Effector CD8-positive, alpha-beta T cell (primary cell): Measurements from ENCODE around the gene PDGFC.

Experiments
- DNase-seq: peaks from one replicate; lab custom pipeline; 2025; lab: John Stamatoyannopoulos, UW
- total RNA-seq, 4 experiments: gene quantifications; one replicate each; lab custom pipeline; 2026; lab: John Stamatoyannopoulos, UW

The PDGFC gene, protein sequence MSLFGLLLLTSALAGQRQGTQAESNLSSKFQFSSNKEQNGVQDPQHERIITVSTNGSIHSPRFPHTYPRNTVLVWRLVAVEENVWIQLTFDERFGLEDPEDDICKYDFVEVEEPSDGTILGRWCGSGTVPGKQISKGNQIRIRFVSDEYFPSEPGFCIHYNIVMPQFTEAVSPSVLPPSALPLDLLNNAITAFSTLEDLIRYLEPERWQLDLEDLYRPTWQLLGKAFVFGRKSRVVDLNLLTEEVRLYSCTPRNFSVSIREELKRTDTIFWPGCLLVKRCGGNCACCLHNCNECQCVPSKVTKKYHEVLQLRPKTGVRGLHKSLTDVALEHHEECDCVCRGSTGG
- 0 to 1.4 (median 0.18) reads per million in 4 experiments for total RNA-seq

DNA sequence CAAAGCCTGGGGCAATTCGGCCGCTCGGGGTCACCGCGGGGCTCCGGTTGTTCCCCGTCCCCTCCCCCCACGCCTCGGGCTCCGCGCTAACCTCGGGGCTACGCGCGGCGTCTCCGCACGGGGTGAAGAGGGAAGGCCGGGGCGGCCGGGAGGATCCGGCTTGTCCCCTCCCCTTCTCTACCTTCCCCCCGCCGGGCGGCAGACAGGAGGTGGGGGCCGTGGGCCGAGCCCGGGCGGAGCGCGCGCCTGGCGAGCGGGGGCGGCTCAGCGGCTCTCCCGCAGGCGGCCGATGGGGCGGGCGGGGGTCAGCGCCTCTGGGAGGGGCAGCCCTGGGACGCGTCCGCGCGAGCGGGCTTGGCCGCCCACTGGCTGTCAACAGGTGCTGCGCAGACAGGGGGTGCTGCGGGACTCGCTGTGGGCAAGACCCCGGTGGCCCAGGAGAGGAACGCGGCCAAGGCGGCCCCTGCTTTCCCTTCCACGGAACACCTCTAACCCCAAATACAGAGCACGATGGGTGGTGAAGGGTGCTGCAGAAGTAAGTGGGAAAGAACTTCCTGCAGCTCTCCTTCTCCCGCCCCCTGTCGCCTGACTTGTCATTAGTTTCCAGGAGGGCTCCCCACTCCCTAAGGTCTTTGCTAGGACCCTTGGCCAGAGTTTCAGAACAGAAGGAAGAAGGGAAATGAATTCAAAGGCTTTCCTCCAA lies at the start of gene PDGFC:
Gene PDGFC, minus strand, starts transcription at position 124 of the 703 bp plus-strand sequence. CDS start 896 bp downstream, outside the sequence.
- no peak for DNase-seq

DNA sequence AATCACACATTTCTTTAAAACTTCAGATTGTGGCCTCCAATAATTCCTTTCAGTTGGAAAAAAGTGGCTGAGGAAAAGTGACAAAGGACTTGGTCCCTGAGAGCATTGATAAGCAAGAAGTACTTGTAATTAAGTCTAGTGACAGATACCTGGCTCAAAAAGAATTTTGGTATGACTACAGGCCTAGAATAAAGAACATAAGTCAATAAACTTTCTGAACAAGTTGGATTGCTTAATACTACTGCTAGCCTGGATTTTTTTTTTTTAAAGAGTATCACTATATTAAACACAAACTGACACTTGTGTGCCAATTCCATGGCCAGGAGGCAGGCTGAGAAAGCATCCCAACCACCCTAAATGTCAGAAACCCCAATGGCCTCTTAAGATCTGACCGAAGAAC lies 49.3 kb upstream of the PDGFC start:
- no peak for DNase-seq

DNA sequence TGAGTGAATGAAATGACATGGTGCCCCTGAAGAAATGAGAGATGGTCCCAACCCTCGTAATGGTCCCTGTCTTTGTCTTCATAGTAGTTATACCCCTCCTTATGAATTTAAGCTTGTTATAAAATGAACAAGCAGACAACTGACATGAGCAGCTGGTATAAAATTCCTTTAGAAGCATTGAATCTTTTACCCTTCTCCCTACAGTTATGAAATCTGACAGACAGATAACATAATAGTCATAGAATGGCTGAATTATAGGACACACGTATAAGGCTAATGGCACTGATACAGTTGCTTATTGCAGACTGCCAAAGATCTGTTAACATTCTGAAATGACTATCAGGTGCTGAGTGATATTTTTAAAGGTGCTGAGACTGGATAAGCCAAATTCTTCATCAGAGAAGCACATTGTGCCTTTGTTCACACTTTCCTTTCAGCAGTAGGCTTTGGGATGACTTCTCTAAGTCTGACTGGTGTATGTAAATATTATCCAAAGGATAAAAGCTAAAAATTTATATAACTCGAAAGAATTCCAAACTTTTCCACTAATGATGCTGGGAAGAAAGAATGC lies 47.4 kb upstream of the PDGFC start:
- no peak for DNase-seq

DNA sequence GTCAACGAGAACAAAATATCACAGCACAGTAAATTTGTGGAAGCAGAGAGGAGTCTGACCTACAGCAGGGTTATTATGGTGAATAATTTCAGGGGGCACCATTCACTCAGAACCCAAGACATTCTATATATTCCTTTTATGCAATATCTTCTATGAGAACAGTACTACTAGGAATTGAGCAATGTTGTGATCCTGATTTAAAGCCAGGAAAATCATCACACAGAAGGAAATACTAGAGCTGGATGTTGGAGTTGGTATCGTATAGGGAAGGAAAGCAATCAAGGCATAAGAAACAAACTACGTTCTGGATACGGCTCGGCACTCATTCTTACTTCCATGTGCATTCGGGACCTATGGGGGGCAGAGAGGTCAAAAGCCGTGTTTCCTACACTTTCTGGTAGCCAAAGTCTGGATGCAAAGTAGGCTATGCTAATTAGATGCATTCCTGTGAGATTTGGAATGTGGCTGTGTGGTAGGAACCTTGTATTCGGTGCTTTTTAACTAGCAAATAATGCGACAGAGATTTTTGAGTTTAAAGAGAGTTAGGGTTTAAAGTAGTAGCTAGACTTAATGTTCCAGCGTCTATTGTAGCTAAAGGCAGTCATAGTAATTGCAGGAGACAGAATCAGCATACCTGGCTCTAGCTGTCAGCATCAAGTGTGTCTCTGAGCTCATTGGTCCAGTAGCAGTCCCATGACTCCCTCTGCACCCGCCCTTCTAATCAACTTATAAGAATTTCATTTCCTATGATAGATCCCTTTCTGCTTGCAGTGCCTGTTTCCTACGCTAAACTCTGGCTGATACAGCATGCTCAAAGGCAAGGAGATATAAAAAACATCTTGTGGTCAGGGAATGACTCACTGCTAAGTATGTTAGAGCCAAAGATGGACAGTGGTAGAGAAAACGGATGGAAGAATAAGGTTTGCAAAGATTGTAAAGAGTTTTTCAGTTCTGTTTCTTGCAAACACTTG lies 43.3 kb upstream of the PDGFC start:
- DNase-seq, result no peak

DNA sequence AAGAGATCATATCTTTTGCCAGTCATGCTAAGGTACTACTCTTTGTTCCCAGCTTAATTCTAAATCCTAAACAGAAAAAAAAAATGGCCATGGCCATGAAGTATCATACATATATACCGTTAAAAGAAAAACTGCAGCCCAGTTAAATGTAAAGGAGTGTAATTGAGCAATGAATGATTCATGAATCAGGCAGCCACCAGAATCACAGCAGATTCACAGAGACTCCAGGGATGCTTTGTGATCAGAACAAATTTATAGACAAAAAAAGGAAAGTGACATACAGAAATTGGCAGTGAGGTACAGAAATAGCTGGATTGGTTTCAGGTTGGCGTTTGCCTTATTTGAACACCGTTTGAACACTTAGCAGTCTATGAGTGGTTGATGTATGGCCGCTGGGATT lies 42.1 kb upstream of the PDGFC start:
- DNase-seq, result no peak

DNA sequence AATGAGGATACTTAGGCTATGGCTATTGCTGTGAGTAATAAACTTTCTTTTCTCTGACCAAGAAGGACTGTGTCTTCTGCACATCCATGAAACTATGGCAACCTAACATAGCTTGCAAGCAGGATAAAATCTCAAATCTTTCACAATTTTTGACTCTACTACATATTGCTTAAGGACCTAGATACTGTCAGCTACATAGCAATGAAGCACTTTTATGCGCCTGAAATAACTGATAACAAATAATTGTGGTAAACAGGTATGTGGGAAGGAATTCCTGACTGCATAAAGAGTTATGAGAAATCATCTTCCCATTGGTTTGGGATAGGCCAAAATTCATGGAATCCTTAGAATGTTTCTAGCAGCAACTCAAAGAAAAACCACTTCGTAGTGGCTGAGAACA lies 41.2 kb upstream of the PDGFC start:
- no peak for DNase-seq

DNA sequence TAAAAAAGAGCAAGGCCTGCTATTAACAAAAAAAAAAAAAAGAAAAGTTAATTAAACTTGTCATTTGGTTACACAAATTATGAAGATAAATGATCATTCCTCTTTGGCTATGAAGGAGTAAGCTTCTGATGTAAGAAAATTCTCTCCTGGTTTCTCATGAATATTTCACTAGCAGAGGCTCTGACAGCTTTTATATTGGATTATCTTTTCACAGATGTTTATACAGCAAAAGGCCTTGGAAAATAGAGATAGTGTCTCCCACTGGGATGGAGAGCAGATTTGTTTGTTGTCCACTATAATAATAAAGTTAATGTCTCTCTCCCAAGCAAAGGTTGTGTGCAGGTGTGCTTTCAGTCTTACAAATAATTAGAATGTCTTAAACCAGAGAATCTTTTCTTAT lies 40.7 kb upstream of the PDGFC start:
- no peak for DNase-seq

DNA sequence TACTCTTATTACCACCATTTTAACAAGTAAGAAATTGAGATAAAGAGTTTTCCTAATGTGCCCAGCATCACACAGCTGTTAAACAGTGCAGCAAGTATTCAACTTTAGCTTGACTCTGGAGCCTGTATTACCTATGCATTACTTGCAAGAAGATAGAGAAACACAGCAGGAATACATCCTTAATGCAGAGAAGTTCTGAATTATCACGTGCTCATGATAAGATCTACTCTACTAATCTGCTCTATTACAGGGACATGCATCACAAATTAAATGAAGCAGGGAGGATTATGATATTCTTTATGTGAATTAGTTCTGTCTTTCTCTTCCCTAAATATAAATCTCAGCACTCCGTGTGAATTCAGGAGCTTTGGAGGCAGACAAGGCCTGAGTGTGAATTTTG lies 39.0 kb upstream of the PDGFC start:
- DNase-seq, result no peak

DNA sequence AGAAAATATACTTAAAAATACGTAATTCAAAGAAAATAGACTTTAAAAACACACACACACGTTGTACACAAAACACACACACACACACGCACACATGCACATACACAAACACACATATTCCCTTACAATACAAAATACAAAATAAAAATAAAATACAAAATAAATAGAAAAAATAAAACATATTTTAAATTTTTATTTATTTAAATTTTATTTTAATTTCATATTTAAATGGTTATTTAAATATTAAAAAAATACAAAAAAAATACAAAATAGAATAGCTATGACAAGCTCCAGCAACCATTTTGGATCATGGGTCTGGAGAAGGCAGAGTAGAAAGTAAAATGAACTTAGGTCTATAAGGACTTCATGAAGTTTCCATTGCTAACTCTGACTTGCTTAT lies 34.2 kb upstream of the PDGFC start:
- no peak for DNase-seq

DNA sequence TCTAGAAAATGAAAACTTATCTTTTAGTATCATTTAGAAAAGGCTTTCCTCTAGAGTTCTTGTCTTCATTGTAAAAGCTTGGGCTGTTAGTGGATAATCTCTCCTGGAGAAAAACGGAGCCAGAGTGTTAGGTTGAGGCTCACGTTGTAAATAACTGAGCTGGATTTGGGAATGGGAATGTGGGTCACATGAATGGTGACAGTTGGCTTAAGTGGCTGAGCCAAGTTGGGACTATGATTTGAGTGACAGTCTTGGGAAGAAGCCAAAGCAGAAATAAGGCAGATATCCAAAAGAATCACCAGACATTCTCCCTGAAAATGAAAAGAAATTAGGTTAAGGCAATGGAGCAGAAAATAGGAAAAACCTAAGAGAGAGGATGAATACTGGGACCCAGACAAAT lies 33.6 kb upstream of the PDGFC start:
- DNase-seq, result no peak

DNA sequence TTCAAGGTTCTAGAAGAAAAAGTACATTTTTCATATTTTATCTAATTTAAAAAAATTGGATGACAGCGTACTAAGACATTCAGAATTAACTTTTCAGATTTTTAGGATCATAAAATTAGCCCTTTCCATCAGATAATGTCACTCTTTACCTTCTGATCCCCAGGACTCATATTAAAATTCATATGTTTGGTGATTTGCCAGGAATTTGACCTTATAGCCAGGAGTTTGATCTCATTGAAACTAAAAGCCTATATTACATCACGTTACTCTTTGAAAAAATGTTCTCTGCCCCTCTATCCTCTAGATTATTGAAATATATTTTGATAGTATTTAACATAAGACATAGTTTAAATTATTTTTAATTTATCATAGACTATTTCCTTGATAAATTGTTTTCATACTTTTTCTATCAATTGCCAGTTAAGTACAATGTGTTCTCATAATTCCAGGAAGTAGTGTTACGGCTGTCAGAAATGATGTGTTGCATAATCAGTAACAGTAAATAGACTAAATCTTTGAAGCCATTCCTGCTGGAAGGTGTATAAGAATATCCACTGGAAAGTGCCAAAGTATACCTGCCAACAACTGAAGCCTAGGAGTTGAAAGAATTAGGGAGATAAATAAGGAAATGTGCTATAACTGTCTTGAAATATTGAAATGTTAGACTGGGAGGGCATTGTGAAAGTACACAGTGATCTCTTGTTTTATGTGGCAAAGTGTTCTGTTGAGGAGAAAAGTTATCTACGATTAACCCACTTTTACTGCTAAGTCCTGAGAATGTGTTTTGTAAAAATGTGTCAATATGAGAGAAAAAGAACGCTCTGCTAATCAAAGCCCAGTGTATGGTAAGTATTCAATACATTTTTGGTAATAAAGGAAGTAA lies 32.9 kb upstream of the PDGFC start:
- DNase-seq, result no peak

DNA sequence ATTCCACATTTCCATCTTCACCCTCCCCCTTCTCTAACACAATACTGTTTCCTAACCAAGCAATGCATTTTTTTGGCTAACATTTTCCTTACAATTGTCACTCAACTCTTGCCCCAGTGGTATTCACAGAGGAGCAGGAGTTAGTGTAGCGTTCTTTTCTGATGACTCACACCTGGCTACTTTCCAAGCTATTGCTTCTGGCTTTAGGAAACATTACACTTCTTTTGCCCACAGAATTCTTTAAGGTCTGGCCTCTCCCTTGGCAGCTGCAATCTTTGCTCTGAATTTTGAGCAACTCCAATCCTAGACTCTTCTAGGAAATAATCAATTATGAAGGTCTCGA lies 27.5 kb upstream of the PDGFC start:
- no peak for DNase-seq

DNA sequence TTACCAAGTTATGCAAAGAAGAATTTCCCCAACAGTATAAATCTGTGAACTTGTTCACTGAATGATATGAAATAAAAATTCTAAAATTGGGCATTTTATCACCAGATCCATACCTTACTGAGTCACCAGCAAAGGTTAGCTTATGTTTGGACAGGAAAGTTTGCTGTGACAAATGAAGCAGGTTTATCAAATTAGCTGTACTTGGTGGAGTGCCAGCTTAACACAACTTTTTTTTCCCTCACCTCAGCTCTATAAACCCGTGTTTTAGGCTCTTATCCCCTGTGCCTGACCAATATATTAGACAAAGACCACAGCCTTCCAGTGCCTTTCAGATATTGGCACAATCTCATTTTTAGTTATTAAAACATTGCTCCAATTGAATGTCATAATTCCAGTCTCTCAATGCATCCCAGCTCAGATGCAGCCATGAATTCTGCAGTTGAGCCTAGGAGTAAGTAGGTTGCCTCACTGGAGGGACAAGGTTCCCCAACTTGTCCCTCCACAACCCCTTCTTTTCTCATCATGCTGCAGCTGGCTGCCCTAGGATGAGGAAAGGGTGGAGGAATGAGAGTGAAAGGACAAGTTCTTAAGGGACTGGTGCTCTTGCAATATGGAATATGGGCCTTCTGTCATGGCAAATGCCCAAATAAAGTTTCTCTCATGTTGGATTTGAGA lies 27.0 kb upstream of the PDGFC start:
- no peak for DNase-seq

DNA sequence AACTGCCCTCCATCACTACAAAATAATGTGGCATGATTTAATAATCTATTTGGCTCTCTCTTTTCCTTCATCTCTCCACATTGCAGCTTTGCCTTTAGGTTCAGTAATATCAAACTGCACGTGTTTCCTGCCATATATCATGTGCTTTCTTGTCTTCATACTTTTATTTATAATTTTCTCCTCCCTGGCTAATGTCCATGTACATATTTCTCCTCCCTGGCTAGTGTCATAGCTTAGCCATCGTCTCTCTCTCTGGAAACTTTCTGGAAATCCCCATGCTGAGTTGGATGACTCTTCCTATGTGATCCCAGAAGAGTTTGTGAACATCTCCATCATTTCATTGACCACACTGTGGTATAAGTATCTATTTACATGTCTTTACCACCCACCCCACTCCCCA lies 21.3 kb upstream of the PDGFC start:
- no peak for DNase-seq

DNA sequence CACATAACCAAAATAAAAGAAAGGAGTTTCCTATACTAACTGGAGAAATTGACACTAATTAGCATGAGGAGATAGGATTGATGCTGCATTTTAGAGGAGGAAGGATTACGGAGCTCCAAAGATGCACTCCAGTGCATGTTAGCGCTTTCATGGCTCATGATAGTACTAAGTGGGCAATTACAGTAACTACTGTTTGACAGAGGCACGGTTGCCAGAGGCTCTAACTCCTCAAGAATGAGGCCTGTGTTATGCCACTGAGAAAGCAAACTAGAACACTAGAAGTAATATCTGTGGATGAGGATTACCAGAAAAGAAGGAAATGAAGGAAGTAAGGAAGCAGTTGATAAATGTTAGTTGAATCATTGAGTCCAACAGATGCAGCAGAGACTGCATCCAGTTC lies 19.6 kb upstream of the PDGFC start:
- DNase-seq, result no peak

DNA sequence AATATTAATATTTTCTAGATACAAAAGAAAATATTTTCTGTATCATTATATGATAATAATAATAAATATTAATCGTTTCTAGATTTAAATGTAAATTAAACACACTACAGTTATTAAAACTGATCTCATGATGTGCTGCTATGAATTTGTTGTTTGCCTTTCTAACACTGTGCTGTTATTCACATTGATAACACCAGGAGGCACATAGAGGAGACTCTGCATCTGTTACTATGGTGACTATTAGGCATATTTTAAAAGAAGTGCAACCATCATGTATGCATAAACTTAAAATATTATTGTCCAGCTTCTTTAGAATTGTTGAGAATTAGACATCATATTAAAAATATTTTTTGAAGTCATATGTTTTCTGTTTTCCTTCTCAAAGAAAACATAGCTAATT lies 11.8 kb upstream of the PDGFC start:
- DNase-seq, result no peak

DNA sequence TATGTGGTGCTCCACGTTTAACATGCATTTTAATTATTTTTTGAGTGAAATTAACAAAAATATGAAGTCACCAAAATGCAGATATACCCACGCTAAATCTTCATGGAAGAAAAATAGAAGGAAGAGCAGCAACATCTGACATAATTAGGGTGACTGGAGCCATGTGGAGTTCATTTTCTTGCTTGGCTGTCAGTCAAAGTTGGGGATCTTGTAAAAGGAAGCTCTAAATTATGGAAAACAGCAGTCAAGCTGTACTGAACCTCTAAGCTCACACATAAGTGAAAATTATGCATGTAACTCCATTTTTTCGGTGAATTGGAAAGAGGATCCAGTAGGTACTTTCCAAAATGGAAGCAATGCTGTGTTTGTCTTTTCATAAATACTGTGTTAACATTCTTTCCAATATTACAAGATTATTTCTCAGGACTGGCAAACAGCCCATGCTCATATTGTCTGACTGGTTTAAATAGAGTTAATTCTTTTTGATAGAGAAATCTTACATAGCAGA lies 9.7 kb upstream of the PDGFC start:
- no peak for DNase-seq

DNA sequence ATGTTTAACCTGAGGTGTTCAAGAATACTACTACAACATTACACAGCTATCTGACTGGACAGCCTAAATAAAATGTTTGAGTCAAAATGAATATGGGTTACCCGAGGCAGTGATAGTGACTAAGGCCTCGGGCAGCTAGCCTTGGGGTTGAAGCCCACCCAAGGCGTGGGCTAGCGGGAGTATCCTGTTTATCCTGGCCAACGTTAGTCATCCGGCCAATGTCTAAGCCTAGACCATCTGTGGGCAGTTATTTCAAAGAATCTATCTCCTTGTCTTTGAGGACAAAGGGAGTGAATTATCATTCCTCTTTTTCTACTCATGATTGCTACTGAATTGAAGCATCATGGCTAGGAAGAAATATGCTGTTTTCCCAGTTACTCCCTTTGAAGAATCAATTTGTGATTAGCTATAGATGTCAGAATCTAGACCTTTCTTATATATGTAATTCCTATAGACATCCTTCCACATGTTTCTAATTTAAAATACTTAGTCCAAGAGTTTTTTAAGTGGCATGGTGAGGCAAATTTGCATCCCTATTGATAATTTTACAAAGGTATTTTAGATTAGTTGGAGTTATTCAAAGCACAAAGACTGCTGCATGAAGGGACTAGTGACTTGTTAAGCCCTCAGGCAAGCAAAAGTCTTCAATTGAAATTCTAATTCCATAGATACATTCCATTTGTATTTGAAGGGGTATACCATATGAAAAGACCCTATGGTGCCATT lies 6.0 kb upstream of the PDGFC start:
- DNase-seq, result no peak

DNA sequence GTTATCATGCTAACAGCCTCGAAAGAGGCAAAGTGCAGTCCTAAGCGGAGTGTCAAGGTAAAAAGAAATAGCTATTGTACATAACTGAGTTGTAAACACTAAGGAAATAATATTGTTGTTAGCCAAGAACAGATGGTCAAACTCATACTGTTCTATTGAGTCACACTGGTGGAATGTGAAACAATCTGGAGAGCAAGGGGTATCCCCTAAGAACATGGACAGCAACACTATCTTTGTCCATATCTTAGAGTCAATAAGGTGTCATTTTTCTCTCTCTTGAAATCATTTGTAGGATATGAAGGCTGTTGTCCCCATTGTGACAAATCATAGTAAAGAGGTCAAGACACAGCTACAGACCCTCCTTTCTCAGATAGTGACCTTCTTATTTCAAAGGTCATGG lies 4.5 kb upstream of the PDGFC start:
- DNase-seq, result no peak

DNA sequence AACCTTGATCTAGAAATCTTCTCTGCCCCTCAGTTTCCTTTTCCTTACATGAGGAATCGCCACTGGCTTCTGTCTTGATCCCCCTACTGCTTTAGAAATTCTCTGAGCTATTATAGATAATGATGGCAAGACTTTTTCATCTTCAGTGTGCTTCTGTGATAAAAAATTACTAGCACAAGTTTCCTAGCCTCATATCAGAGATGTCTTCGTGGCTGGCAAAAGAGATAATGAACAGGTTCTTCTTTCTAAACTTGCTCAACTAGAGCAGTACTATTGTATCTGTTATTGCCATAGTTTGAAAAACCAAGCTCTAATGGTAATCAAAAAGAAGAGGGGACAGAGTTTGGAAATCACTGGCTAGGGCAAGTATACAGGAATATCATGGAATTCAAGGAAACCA lies 4.1 kb upstream of the PDGFC start:
- no peak for DNase-seq
